Endothelial cell of umbilical vein (primary cell): ENCODE measurements around the gene PNPO. TPM values are rescaled to one million over a fixed set of nuclear protein-coding genes. Genes with fewer than 3 reads are reported as not detected.

Source experiments
- BruUV-seq: library from RNA; stranded (reverse); fragments of 400-500 nt; replicated peaks from 2 replicates; lab custom pipeline; 2021; lab: Mats Ljungman, UMichigan
- CTCF ChIA-PET: fragments of 300-600, 350-600 bp; sonication (Branson Sonifier 250); formaldehyde crosslinking; loops from one replicate; lab custom pipeline; 2021; ENCODE audit warnings: antibody characterized with exemption, inconsistent platforms; lab: Charles Lee
- POLR2A ChIA-PET: fragments of 300-600, 350-600 bp; sonication (Branson Sonifier 250); formaldehyde crosslinking; loops from one replicate; lab custom pipeline; 2021; ENCODE audit warnings: antibody characterized with exemption, inconsistent platforms; lab: Charles Lee
- DNase-seq: peaks from one replicate; pipeline ENCODE4 v3.0.0-alpha.2; 2011; ENCODE audit warnings: low read depth, low spot score
- FAIRE-seq: peaks from 2 replicates; lab custom pipeline; 2011; peaks lifted over from hg19 to GRCh38; lab: Jason Lieb, UNC
- H2AFZ ChIP-seq: 2 replicates; pipeline ENCODE4 v1.6.0; 2012; ENCODE audit warnings: low read depth, low read length, control low read depth, inconsistent platforms
- H3K27ac ChIP-seq: 2 replicates; pipeline ENCODE4 v1.5.1; 2011; ENCODE audit warnings: low read depth, mild to moderate bottlenecking, control low read depth, low read length, moderate library complexity; ENCODE audit not compliant: insufficient read depth
- H3K27me3 ChIP-seq, 2 experiments: 2 replicates each; pipeline versions ENCODE4 v1.6.0 to v1.6.1; 2011; ENCODE audit warnings: low read length in 2 of 2, mixed read lengths in 1 of 2; ENCODE audit not compliant: control insufficient read depth in 2 of 2, insufficient read depth in 2 of 2
- H3K36me3 ChIP-seq, 2 experiments: 2 replicates in 1 of 2; 3 replicates in 1 of 2; pipeline ENCODE4 v1.5.1; 2011; ENCODE audit warnings: low read length in 2 of 2, mild to moderate bottlenecking in 1 of 2, moderate library complexity in 1 of 2; ENCODE audit not compliant: control insufficient read depth in 2 of 2, insufficient read depth in 2 of 2; ENCODE audit errors: extremely low read depth in 1 of 2
- H3K4me1 ChIP-seq: 3 replicates; pipeline ENCODE4 v1.5.1; 2011; ENCODE audit warnings: mild to moderate bottlenecking, low read length; ENCODE audit not compliant: control insufficient read depth, insufficient read depth; ENCODE audit errors: extremely low read depth
- H3K4me2 ChIP-seq: 2 replicates; pipeline ENCODE4 v1.6.1; 2011; ENCODE audit warnings: low read length, control low read depth, mixed read lengths; ENCODE audit not compliant: insufficient read depth
- H3K4me3 ChIP-seq, 3 experiments: fragments of 200-600 bp in 1 of 3; sonication (generic), shearing (Covaris generic) in 1 of 3; replicated peaks in 1 of 3; 2 replicates each; pipeline ENCODE4 v1.5.1; 2011 to 2016; ENCODE audit warnings: control low read depth in 3 of 3, low read length in 3 of 3, mild to moderate bottlenecking in 2 of 3, inconsistent platforms in 1 of 3, low read depth in 1 of 3, moderate library complexity in 1 of 3; ENCODE audit not compliant: insufficient read depth in 1 of 3
- H3K79me2 ChIP-seq: 2 replicates; pipeline ENCODE4 v1.6.0; 2012; ENCODE audit warnings: low read length, inconsistent platforms; ENCODE audit not compliant: control insufficient read depth, insufficient read depth
- H3K9ac ChIP-seq: replicated peaks from 2 replicates; pipeline ENCODE3; 2011; ENCODE audit warnings: low read length, control low read depth; ENCODE audit not compliant: insufficient read depth; ENCODE audit errors: extremely low read depth
- H3K9me1 ChIP-seq: replicated peaks from 3 replicates; pipeline ENCODE4 v1.6.0; 2011; ENCODE audit warnings: mild to moderate bottlenecking, low read length; ENCODE audit not compliant: control insufficient read depth, insufficient read depth; ENCODE audit errors: extremely low read depth
- H3K9me3 ChIP-seq: replicated peaks from 2 replicates; pipeline ENCODE4 v1.5.1; 2012; ENCODE audit warnings: low read length, inconsistent platforms; ENCODE audit not compliant: control insufficient read depth, insufficient read depth
- H4K20me1 ChIP-seq: replicated peaks from 2 replicates; pipeline ENCODE3; 2011; ENCODE audit warnings: mild to moderate bottlenecking, low read length; ENCODE audit not compliant: control insufficient read depth, insufficient read depth; ENCODE audit errors: extremely low read depth
- EZH2 ChIP-seq: IDR thresholded peaks from 2 replicates; pipeline ENCODE4 v1.6.1; 2012; ENCODE audit warnings: borderline replicate concordance, low read depth, mild to moderate bottlenecking, moderate library complexity, low read length, inconsistent platforms; ENCODE audit not compliant: severe bottlenecking
- FOS ChIP-seq: IDR thresholded peaks from 2 replicates; pipeline ENCODE4 v1.6.1; 2011; ENCODE audit warnings: mild to moderate bottlenecking, low read length, moderate library complexity, borderline replicate concordance; ENCODE audit not compliant: insufficient read depth
- GATA2 ChIP-seq: IDR thresholded peaks from 2 replicates; pipeline ENCODE4 v1.7.0; 2011; ENCODE audit warnings: low read depth, mild to moderate bottlenecking, moderate library complexity, mixed read lengths, low read length; ENCODE audit not compliant: insufficient read length, insufficient read depth
- JUN ChIP-seq: IDR thresholded peaks from 2 replicates; pipeline ENCODE4 v1.6.1; 2011; ENCODE audit warnings: borderline replicate concordance, low read depth; ENCODE audit not compliant: insufficient read length, insufficient read depth
- MYC ChIP-seq: IDR thresholded peaks from one replicate; pipeline ENCODE4 v1.6.1; 2011; ENCODE audit warnings: mild to moderate bottlenecking, low read depth, low read length
- POLR2A ChIP-seq: IDR thresholded peaks from 2 replicates; pipeline ENCODE4 v1.6.1; 2012; ENCODE audit warnings: low read depth, mild to moderate bottlenecking, control low read depth, low read length
- POLR2AphosphoS5 ChIP-seq: IDR thresholded peaks from 2 replicates; pipeline ENCODE4 v1.6.1; 2012; ENCODE audit warnings: low read depth, mild to moderate bottlenecking, control low read depth, low read length, moderate library complexity; ENCODE audit not compliant: insufficient read depth
- dilution Hi-C: fragments of 300-500 bp; cut with MboI; formaldehyde crosslinking; loops from one replicate; pipeline ENCODE4 v1.15.0; 2019; ENCODE audit warnings: low sequenced_read_pairs; ENCODE audit not compliant: extremely low pct_ligation_motif_present
- intact Hi-C: fragments of 100-400 bp; cut with micrococcal nuclease; formaldehyde crosslinking; loops from one replicate; pipeline ENCODE4 v1.10.0; 2022
- polyA plus RNA-seq, 4 experiments: library from polyadenylated mRNA; depleted of rRNA in 3 of 4; stranded (reverse) in 3 of 4; unstranded in 1 of 4; fragments of >200 nt; gene quantifications; 2 replicates each; pipeline versions ENCODE4 v1.2.1 to v1.2.3, GENCODE V29; 2011 to 2012; ENCODE audit warnings: missing spikeins in 1 of 4
- total RNA-seq: library from RNA; stranded (reverse); gene quantifications from 2 replicates; pipeline ENCODE4 v1.2.3, GENCODE V29; 2021
- TF ChIP-seq, protein P1 (sequence below), 2 donors: IDR thresholded peaks; 1 replicate in 1 of 2; 2 replicates in 1 of 2; pipeline ENCODE4 v1.5.1; 2011; ENCODE audit warnings: low read length in 2 of 2, mild to moderate bottlenecking in 2 of 2, moderate library complexity in 2 of 2, control low read depth in 1 of 2, inconsistent platforms in 1 of 2, low read depth in 1 of 2; ENCODE audit not compliant: insufficient read depth in 1 of 2; ENCODE audit errors: extremely low read depth in 1 of 2

The PNPO gene
- total and polyA plus RNA-seq, 2 donors (not counting 3 experiments of a cell fraction or from before 2014, with no cell fraction given) = 19.7 to 22.0 TPM

DNA sequence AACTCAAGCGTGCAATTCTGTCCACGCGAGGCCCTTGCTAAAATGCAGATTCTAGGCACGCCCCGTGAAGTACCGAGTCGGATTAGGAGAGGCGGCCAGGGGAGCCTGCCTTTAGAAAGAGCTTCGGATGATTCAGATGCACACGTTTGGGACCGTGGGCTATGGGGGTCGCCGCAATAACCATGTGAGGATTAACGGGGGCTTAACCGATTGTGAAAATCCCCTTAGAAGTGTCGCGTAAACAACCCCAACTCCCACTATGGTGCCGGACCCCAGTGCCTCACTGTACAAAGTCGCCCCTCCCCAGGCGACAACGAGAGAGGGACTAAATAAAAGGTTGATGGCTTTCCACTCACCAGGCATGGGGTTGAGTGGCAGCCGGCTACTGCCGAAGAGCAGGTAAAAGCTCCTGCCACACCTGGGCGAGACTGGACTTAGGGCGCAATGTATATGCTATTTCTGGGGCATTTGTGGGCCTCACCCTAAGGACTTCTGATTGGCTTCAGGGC is 46.0 kb upstream of the PNPO start:
- dilution Hi-C loops = no loop called here
- BruUV-seq = TSS peak; percentile 87

More for the DNA sequence above, 46.0 kb upstream of the PNPO start:
- Histone ChIP-seq H4K20me1 (no peaks in the 10 kb centered on the region), H3K36me3 (no peaks in the 10 kb centered on the region), H3K4me1 (peaks cover 15% of the 10 kb centered on the region), H3K27me3 (no peaks in the 10 kb centered on the region), H3K9me3 (no peaks in the 10 kb centered on the region), H3K9ac (peak overlapping the region; percentile 87), H3K79me2 (peaks cover 7% of the 10 kb centered on the region), H2AFZ (peak overlapping the region; percentile 86), H3K4me2 (peak overlapping the region; percentile 80), H3K9me1 (no peaks in the 10 kb centered on the region), H3K4me3 (peak overlapping the region; percentile 51 to 90 (median 84)), H3K27ac (peak overlapping the region; percentile 39)
- intact Hi-C loops = loop anchor here (1.0 kb wide), 3 partner anchors 46 to 123 kb away; partner anchors contain the start of genes PNPO and SCRN2
- TF ChIP-seq, protein P1, sequence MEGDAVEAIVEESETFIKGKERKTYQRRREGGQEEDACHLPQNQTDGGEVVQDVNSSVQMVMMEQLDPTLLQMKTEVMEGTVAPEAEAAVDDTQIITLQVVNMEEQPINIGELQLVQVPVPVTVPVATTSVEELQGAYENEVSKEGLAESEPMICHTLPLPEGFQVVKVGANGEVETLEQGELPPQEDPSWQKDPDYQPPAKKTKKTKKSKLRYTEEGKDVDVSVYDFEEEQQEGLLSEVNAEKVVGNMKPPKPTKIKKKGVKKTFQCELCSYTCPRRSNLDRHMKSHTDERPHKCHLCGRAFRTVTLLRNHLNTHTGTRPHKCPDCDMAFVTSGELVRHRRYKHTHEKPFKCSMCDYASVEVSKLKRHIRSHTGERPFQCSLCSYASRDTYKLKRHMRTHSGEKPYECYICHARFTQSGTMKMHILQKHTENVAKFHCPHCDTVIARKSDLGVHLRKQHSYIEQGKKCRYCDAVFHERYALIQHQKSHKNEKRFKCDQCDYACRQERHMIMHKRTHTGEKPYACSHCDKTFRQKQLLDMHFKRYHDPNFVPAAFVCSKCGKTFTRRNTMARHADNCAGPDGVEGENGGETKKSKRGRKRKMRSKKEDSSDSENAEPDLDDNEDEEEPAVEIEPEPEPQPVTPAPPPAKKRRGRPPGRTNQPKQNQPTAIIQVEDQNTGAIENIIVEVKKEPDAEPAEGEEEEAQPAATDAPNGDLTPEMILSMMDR (IDR thresholded peaks at IDR 0.05; ENCODE audit: extremely low read depth in 1 of 2, insufficient read depth in 1 of 2, low read depth in 1 of 2, low read length in 2 of 2) = no peak
- TF ChIP-seq JUN (no peak), GATA2 (no peak), POLR2AphosphoS5 (peak; percentile 83), POLR2A (peak; percentile 93), FOS (no peak), MYC (no peak), EZH2 (no peak)
- FAIRE-seq (peak; percentile 67), DNase-seq (no peak)
- CTCF ChIA-PET = interaction anchor here (0.8 to 3.0 kb wide), 12 partner anchors 10 to 123 kb away, joined by 3 to 46 read pairs (median 6); partner anchors contain the start of genes CDK5RAP3, LRRC46, MRPL10 and PNPO
- POLR2A ChIA-PET = interaction anchor here (1.0 to 1.2 kb wide), 3 partner anchors 10 to 55 kb away, joined by 4 to 6 read pairs (median 5); partner anchors contain the start of genes PNPO and SCRN2
